GM19397 (cell line): Measurements from ENCODE around the gene REEP3.
A peak's percentile ranks its signal among the peaks of the same experiment; 100 is the strongest.

Experiments used
- ATAC-seq: cut with Tn5 transposase; IDR thresholded peaks from one replicate; pipeline ENCODE4 v1.9.1; 2021; ENCODE audit warnings: mild to moderate bottlenecking, moderate library complexity; ENCODE audit not compliant: unreplicated experiment

Gene REEP3

DNA sequence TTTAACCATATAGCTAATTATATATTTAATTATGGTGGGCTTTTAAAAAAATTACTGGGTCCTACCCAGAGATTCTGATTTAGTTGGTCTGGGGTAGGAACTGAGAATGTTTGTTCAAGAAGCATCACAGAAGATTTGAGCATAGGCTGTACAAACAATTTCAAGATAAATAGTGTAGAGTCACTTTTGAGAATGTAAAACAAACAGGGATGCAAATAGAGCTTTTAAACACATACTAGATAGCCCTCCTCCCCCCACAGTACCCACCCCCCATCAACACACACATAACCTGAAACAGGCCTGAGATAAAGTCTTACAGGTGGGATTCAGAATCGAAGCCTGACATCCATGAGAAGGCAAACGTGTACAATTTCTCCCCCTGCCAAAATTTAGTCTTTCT lies 15.6 kb upstream of the REEP3 start:
- no peak for ATAC-seq

GRCh38 chr10:63506554-63506953 lies 14.6 kb upstream of the REEP3 start:
- no peak for ATAC-seq

- no peak for ATAC-seq
Observed at GRCh38 chr10:63515002-63515763, 6.0 kb upstream of the REEP3 start.

DNA sequence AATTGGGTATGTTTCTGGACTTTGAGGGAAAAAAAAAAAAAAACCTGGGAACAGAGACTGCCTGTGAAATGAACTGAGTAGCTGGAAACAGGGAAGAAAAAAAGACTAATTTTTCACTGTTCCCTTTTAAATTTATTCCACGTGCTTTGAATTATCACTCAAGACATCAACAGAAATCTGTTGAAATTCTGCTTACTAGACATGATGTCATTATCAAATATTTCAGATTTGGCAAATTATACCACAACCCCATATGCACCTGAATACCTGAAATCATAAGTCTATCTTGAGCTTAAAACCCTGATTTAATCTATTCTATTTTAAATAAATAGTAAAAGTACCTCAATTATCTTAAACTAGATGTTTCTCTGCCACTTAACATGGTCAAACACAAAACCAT lies 5.0 kb upstream of the REEP3 start:
- no peak for ATAC-seq

DNA sequence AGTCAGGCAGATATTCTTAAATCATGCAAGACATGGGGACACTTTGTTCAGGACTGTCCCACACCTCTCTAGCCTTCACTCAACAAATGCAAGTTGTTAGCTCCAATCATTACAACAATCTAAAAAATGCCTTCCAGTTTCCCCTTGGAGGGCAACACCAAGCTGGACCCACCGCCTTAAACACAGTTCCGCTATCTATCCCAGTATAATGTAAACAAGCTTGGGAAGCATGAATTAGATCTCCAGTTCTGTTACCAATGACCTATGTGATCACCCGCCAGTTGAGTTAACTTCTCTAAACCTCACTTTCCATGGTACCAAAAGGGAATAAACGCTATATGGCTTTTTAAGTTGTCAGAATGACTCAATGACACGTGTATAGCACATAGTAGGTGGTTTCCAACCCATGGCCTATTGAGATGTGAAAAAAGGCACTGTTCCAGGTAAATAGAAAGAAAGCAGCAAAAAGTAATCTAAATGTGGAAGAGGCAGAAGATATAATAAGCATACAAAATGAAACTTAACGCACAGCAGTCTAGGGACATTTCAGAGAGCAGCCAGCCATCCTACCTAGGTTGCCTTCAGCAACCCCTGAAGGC lies 2.4 kb upstream of the REEP3 start:
- no peak for ATAC-seq

DNA sequence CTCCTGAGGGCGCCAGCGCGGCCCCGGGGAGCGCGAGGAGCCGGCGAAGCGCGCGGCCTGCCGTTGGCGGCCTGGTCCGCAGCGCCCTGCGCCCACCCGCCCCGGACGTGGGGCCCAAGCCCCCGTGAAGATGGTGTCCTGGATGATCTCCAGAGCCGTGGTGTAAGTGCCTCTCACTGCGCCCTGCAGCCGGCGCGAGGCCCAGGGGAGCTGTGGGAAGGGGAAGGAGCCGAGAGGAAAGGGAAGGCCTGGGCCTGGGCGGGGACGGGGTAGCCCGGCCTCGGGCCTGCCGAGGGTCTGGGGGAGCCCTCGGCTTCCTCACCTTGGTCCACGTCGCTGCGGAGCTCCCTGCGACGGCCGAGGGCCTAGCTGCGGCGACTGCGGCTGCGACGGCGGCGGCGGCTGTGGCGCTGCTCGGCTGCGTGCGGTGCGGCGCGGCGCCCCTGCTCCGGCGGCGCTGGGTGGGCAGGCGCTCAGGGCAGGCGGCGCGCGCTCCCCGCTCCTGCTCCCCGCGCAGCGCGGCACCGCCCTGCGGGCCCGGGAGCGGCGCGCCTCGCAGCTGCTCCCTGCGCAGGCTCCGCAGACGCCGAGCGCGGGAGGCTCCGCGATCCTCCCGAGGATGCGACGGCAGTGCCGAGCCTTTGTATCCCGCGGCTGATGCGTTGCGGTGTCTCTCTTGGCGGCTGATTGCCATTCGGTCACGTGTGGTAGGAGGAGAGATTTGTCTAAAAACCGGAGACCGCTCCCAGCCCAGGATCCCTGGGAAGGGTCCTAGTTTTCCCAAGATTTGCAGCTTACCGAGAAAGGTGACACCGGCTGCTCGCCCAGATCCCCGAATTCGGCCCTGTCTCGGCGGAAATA lies 445 bp downstream of the REEP3 start:
- ATAC-seq = peak; percentile 69

DNA sequence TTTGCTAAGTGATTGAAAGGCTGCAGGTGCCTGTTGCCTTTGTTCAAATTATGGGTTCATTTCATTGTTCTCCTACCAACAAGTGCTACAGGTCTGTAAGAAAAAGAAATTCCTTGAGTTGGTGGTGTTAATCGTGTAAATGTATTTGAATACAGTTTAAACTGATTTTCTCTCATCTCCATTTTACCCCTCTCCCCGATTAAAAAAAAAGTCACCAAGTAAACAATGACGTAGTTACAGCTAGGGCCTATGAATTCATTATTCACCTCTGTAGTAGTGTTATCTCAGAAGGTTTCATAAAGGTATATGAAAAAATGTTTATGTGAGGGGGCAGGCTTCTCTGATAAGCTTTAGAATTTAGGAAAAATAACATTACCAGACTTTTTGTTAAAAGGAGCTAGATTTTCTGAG lies 1.1 kb downstream of the REEP3 start:
- ATAC-seq = no peak

- no peak for ATAC-seq
Observed at GRCh38 chr10:63522995-63523394, 1.8 kb downstream of the REEP3 start.

- ATAC-seq = no peak
Observed at GRCh38 chr10:63525021-63525420, 3.8 kb downstream of the REEP3 start.

DNA sequence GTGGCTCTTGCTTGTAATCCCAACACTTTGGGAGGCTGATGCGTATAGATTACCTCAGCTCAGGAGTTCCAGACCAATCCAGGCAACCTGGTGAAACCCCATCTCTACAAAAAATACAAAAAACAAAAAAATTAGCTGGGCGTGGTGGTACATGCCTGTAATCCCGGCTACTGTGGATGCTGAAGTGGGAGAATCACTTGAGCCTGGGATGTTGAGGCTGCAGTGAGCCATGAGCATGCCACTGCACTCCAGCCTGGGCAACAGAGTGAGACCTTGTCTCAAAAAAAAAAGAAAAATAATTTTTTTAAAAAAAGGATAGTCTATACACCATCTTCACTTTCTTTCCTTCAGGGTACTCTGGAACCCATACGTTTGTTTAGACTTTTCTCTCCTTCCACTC lies 6.2 kb downstream of the REEP3 start:
- no peak for ATAC-seq

GRCh38 chr10:63528084-63528744 lies 7.0 kb downstream of the REEP3 start:
- no peak for ATAC-seq

GRCh38 chr10:63530409-63530808 lies 9.2 kb downstream of the REEP3 start:
- ATAC-seq = no peak

GRCh38 chr10:63534723-63535122 lies 13.5 kb downstream of the REEP3 start:
- ATAC-seq = no peak

GRCh38 chr10:63536698-63537097 lies 15.5 kb downstream of the REEP3 start:
- no peak for ATAC-seq

DNA sequence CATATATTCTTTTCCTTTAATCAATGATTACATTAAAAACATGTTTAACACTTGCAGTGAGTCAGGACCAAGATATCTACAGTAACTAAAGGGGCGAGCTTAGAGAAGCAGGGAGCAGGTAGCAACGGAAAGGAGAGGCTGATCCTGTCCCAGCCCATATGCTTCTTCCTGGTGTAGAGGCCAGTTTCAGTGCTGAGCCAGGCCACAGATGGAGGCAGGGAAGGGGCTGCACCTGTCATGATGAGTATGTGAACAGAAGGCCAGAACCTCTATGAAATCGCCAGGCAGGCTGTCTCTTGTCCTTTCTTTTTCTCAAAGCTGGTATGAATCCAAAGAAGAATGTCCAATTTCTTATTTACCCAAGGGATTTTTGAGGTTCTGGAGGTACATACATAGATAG lies 16.3 kb downstream of the REEP3 start:
- no peak for ATAC-seq

GRCh38 chr10:63539377-63539776 lies 18.2 kb downstream of the REEP3 start:
- ATAC-seq = no peak

DNA sequence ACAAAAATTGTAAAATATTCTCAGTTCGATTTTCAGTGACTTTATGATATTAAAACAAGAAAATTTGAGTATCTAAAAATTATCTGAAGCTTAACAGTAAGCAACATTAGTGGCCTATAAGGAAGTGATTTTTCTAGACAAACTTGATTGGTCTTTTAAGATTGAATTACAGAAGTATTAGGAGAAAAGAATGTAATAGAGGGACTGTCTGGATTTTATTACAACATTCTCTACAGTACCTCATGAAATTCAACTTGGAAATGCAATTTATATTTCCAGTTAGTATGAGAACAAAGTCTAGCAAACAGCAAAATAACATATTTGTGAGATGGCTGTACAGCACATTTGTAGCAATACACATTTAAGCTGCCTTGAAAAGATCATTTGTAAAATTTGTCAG lies 18.8 kb downstream of the REEP3 start:
- no peak for ATAC-seq

DNA sequence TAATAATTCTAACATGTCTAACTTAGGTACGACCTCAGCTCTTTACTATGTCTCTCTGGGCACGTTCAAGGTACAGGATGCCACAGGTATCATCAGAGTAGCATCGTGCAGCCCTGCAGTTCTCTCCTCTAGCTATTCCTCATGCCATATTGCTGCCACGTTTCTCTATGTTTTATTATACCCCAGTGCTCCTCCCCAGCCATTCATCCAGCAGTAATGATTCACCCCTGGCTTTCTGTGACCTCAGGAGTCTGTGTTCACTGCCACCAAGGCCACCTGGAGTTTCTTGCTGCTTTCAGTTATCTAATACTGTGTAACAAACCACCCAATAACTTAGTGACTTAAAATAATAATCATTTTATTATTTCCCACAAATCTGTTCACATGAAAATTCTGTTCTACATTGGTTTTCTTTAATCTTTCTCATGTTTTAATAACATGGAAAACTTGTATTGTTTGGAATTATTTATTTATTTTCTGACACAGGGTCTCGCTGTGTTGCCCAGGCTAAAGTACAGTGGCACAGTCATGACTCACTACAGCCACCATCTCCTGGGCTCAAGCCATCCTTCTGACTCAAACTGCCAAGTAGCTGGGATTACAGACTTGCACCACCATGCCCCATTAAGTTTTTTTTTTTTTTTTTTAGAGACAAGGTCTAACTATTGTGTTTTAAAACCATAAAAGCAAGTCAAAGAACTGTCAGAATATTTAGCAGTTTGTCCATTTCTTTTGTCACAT lies 21.8 kb downstream of the REEP3 start:
- no peak for ATAC-seq

GRCh38 chr10:63543576-63543962 lies 22.4 kb downstream of the REEP3 start:
- ATAC-seq = no peak

GRCh38 chr10:63544418-63544817 lies 23.2 kb downstream of the REEP3 start:
- ATAC-seq = no peak
